Measurements from ENCODE around the gene KANSL3. TPM values are rescaled to one million over a fixed set of nuclear protein-coding genes. Genes with fewer than 3 reads are reported as not detected.
A peak's percentile ranks its signal among the peaks of the same experiment; 100 is the strongest.

The KANSL3 gene
- total and polyA plus RNA-seq, 2 donors (not counting 1 experiment from before 2014, with no cell fraction given): 15.9 to 36.5 TPM

DNA sequence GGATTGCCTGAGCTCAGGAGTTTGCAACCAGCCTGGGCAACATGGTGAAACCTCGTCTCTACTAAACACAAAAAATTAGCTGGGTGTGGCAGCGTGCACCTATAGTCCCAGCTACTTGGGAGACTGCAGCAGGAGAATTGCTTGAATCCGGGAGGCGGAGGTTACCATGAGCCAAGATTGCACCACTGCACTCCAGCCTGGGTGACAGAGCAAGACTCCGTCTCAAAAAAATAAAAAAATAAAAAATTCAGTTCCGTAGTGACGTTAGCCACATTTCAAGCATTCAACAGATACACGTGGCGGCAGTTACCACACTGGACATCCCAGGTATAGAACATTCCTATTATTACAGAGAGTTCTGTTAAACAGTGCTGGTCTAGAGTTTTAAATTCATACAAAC is 4.5 kb downstream of the KANSL3 start:
- Histone ChIP-seq H4K20me1 (ENCODE audit: control insufficient read depth, extremely low read depth, insufficient read depth, low read length) (no peaks in the 10 kb centered on the region), H3K9ac (ENCODE audit: insufficient read depth, low read length) (no peak overlapping the region), H3K4me3 (replicated peaks in 1 of 4; ENCODE audit: control extremely low read depth in 1 of 4, insufficient read depth in 1 of 4, low read depth in 3 of 4, low read length in 4 of 4) (no peak overlapping the region), H3K4me2 (ENCODE audit: extremely low read depth, insufficient read depth, low read length) (no peak overlapping the region), H3K27ac (ENCODE audit: insufficient read depth, low read length) (no peak overlapping the region), H3K9me3 (ENCODE audit: control insufficient read depth, insufficient read depth, low read depth, low read length) (no peaks in the 10 kb centered on the region), H2AFZ (ENCODE audit: low read length) (no peak overlapping the region), H3K36me3 (ENCODE audit: control insufficient read depth, insufficient read depth, low read length) (peaks cover 4% of the 10 kb centered on the region), H3K27me3 (ENCODE audit: control insufficient read depth, insufficient read depth, low read length) (no peaks in the 10 kb centered on the region), H3K4me1 (ENCODE audit: control insufficient read depth, extremely low read depth, insufficient read depth, low read length) (peaks cover 2% of the 10 kb centered on the region), H3K79me2 (ENCODE audit: control insufficient read depth, insufficient read depth, low read length) (peaks cover 32% of the 10 kb centered on the region)
- no peak for DNase-seq (ENCODE audit: low read depth in 2 of 2)
- TF ChIP-seq, protein P1, sequence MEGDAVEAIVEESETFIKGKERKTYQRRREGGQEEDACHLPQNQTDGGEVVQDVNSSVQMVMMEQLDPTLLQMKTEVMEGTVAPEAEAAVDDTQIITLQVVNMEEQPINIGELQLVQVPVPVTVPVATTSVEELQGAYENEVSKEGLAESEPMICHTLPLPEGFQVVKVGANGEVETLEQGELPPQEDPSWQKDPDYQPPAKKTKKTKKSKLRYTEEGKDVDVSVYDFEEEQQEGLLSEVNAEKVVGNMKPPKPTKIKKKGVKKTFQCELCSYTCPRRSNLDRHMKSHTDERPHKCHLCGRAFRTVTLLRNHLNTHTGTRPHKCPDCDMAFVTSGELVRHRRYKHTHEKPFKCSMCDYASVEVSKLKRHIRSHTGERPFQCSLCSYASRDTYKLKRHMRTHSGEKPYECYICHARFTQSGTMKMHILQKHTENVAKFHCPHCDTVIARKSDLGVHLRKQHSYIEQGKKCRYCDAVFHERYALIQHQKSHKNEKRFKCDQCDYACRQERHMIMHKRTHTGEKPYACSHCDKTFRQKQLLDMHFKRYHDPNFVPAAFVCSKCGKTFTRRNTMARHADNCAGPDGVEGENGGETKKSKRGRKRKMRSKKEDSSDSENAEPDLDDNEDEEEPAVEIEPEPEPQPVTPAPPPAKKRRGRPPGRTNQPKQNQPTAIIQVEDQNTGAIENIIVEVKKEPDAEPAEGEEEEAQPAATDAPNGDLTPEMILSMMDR (conservative IDR thresholded peaks at IDR 0.05 in 1 of 2, IDR thresholded peaks at IDR 0.05 in 1 of 2; ENCODE audit: low read depth in 1 of 2, low read length in 2 of 2): no peak
- no peak for TF ChIP-seq EZH2 (IDR thresholded peaks at IDR 0.05; ENCODE audit: low read length, missing control alignments)

DNA sequence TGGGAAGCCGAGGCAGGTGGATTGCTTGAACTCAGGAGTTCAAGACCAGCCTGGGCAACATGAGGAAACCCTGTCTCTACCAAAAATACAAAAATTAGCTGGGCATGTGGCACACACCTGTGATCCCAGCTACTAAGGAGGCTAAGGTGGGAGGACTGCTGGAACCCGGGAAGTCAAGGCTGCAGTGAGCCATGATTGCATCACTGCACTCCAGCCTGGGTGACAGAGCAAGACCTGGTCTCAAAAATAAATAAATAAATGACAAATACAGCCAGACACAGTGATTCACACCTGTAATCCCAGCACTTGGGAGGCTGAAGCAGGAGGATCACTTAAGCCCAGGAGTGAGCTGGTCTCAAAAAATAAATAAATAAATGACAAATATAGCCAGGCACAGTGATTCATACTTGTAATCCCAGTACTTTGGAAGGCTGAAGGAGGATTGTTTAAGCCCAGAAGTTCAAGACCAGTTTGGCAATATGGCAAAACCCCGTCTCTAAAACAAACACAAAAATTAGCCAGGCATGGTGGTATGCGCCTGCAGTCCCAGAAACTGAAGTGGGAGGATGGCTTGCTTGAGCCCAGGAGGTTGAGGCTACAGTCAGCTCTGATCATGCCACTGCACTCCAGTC is 6.2 kb downstream of the KANSL3 start:
- TF ChIP-seq EZH2 (IDR thresholded peaks at IDR 0.05; ENCODE audit: low read length, missing control alignments): no peak
- TF ChIP-seq, protein P1 (conservative IDR thresholded peaks at IDR 0.05 in 1 of 2, IDR thresholded peaks at IDR 0.05 in 1 of 2; ENCODE audit: low read depth in 1 of 2, low read length in 2 of 2): no peak
- Histone ChIP-seq H3K27ac (ENCODE audit: insufficient read depth, low read length) (no peak overlapping the region), H3K4me3 (replicated peaks in 1 of 4; ENCODE audit: control extremely low read depth in 1 of 4, insufficient read depth in 1 of 4, low read depth in 3 of 4, low read length in 4 of 4) (no peak overlapping the region), H4K20me1 (ENCODE audit: control insufficient read depth, extremely low read depth, insufficient read depth, low read length) (no peaks in the 10 kb centered on the region), H3K79me2 (ENCODE audit: control insufficient read depth, insufficient read depth, low read length) (peaks cover 25% of the 10 kb centered on the region), H3K4me1 (ENCODE audit: control insufficient read depth, extremely low read depth, insufficient read depth, low read length) (peaks cover 2% of the 10 kb centered on the region), H3K9ac (ENCODE audit: insufficient read depth, low read length) (no peak overlapping the region), H3K4me2 (ENCODE audit: extremely low read depth, insufficient read depth, low read length) (no peak overlapping the region), H2AFZ (ENCODE audit: low read length) (no peak overlapping the region), H3K36me3 (ENCODE audit: control insufficient read depth, insufficient read depth, low read length) (peaks cover 4% of the 10 kb centered on the region), H3K27me3 (ENCODE audit: control insufficient read depth, insufficient read depth, low read length) (no peaks in the 10 kb centered on the region), H3K9me3 (ENCODE audit: control insufficient read depth, insufficient read depth, low read depth, low read length) (no peaks in the 10 kb centered on the region)
- peak; percentile 56 for DNase-seq (ENCODE audit: low read depth in 2 of 2)

DNA sequence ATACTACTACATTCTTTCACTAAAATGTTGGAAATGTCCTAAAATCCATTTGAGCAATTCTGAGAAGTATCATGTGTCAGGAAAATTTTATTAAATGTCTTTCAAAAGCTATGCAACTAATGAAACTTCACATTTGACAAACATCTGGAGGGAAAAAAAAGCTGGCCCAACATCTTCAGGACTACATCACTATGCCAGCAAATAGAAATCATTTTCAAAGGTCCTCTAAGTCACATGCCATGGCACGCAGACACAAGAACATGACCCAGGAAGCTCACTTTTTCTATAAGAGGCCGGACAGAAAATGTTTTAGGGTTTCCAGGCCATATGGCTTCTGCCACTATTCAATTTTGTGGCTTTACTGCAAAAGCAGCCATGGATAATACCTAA is 11.6 kb downstream of the KANSL3 start:
- Histone ChIP-seq H3K27me3 (ENCODE audit: control insufficient read depth, insufficient read depth, low read length) (no peaks in the 10 kb centered on the region), H3K79me2 (ENCODE audit: control insufficient read depth, insufficient read depth, low read length) (no peaks in the 10 kb centered on the region), H3K4me2 (ENCODE audit: extremely low read depth, insufficient read depth, low read length) (no peak overlapping the region), H3K9me3 (ENCODE audit: control insufficient read depth, insufficient read depth, low read depth, low read length) (no peaks in the 10 kb centered on the region), H2AFZ (ENCODE audit: low read length) (no peak overlapping the region), H4K20me1 (ENCODE audit: control insufficient read depth, extremely low read depth, insufficient read depth, low read length) (no peaks in the 10 kb centered on the region), H3K9ac (ENCODE audit: insufficient read depth, low read length) (no peak overlapping the region), H3K36me3 (ENCODE audit: control insufficient read depth, insufficient read depth, low read length) (peaks cover 4% of the 10 kb centered on the region), H3K4me1 (ENCODE audit: control insufficient read depth, extremely low read depth, insufficient read depth, low read length) (no peaks in the 10 kb centered on the region), H3K27ac (ENCODE audit: insufficient read depth, low read length) (no peak overlapping the region), H3K4me3 (replicated peaks in 1 of 4; ENCODE audit: control extremely low read depth in 1 of 4, insufficient read depth in 1 of 4, low read depth in 3 of 4, low read length in 4 of 4) (no peak overlapping the region)
- DNase-seq (ENCODE audit: low read depth in 2 of 2): peak in 1 of 2 donors; percentile 13
- TF ChIP-seq, protein P1 (conservative IDR thresholded peaks at IDR 0.05 in 1 of 2, IDR thresholded peaks at IDR 0.05 in 1 of 2; ENCODE audit: low read depth in 1 of 2, low read length in 2 of 2): no peak
- TF ChIP-seq EZH2 (IDR thresholded peaks at IDR 0.05; ENCODE audit: low read length, missing control alignments): no peak

All from fibroblast of lung (primary cell).